Mesodermal cell (in vitro differentiated cells): ENCODE data around the gene CRKL.

Experiments
- H3K27ac ChIP-seq: 2 replicates; pipeline ENCODE4 v1.7.0; 2013; ENCODE audit warnings: mild to moderate bottlenecking, low read depth, low read length, moderate library complexity; ENCODE audit not compliant: severe bottlenecking
- H3K36me3 ChIP-seq: 2 replicates; pipeline ENCODE4 v1.7.1; 2013; ENCODE audit warnings: mild to moderate bottlenecking, low read length, moderate library complexity; ENCODE audit not compliant: control insufficient read depth, insufficient read depth
- H3K4me1 ChIP-seq: one replicate; pipeline ENCODE4 v1.7.1; 2013; ENCODE audit warnings: mild to moderate bottlenecking, low read length; ENCODE audit not compliant: insufficient read depth, control insufficient read depth, poor library complexity, severe bottlenecking
- H3K4me3 ChIP-seq: 2 replicates; pipeline ENCODE4 v1.7.0; 2013; ENCODE audit warnings: low read length, control low read depth, mild to moderate bottlenecking; ENCODE audit not compliant: insufficient read depth, poor library complexity, severe bottlenecking; ENCODE audit errors: extremely low read depth
- H3K9me3 ChIP-seq: 2 replicates; pipeline ENCODE4 v1.7.1; 2013; ENCODE audit warnings: mild to moderate bottlenecking, low read length, moderate library complexity; ENCODE audit not compliant: control insufficient read depth
- WGBS, 2 experiments: methylation state at CpG; one replicate each; pipeline ENCODE4 v1.1.5; 2013; ENCODE audit warnings: missing lambda C conversion rate in 2 of 2; ENCODE audit not compliant: insufficient coverage in 2 of 2; 5-methylcytosine and 5-hydroxymethylcytosine counted together

CRKL gene

DNA sequence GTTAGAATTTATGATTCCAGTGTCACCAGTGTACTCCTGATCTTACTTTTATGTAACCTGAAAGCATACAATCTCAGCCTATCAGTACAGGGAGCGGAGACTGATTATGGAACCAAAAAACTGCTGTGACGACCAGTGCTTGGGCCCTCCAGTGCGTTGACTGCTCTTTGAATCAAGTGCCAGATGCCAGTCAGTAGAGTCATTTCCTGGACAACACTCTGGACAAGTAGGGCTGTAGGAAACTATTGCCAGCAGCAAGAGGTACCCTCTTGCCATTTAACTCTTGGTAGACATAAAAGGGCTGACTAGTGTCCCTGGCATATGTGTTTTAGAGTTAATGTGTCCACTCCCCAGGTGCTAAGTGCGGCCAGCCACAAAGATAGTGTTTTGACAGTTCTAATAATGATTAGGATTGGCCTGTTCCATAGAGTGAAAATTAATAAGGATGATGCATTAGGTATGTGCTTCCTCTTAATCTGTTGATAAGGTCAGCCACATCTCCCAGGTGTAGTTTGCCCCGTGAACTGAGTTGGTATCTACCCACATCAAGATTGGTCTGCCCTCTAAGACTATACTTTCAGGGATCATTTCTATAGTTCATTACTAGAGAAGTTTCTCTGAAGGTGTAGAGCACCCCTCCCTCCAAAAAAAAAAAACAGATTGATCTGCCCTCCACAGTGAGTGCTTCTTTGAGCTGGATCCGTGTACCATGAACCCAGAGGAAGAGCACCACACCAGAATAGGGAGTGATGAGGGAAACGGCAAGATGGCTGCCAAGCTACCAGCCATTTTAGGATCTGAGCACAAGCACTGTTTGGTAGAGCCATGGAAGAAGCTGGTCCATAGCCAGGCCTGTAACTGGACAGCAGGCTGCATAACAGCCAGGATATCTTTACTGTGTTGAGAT, 29.1 kb downstream of the CRKL start:
- peaks cover 66% of the 10 kb centered on the region for H3K36me3 ChIP-seq

DNA sequence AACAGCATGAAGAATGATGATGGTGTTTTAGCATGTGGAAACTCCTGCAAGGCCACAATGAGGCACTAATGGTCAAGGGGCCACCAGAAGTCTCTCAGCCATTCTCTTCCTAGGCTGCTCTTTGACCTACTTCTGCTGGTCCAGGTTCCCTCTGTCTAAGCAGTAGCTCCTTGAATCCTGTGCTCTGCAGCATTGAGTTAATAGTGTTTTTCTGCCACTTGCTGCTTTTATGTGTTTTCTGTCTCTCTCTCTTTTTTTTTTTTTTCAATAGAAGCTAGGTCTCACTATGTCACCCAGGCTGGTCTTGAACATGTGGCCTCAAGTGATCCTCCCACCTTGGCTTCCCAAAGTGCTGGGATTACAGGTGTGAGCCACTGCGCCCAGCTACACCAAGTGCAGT, 29.8 kb downstream of the CRKL start:
- WGBS, 2 experiments: 90 to 100% methylated on average over 1 of the region's 1 CpG
- no peak overlapping the region for H3K4me3 ChIP-seq
- peaks cover 68% of the 10 kb centered on the region for H3K36me3 ChIP-seq
- H3K9me3 ChIP-seq: no peaks in the 10 kb centered on the region
- H3K4me1 ChIP-seq: peaks cover 37% of the 10 kb centered on the region
- no peak overlapping the region for H3K27ac ChIP-seq

More for the DNA sequence above, 29.1 kb downstream of the CRKL start:
- WGBS, 2 experiments: 89 to 97% methylated on average over 6 to 7 of the region's 7 CpGs
- Histone ChIP-seq H3K4me1 (peaks cover 37% of the 10 kb centered on the region), H3K4me3 (no peak overlapping the region), H3K27ac (no peak overlapping the region), H3K9me3 (no peaks in the 10 kb centered on the region)

DNA sequence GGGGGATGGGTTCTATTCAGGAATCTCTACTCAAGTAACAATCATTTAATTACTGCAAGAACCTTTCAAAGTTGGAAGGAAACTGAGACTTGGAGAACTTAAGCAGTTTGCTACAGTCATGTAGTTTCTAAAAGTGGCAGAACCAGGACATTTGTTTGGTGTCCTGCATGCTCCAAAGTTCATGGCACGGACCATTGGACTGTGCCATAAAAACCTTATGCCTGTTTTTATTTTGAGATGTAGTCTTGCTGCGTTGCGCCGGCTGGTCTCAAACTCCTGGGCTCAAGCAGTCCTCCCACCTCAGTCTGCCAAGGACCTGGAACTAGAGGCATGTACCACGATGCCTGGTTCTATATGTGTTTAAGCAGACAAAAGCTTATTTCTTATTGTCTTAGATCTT, 31.2 kb downstream of the CRKL start:
- Histone ChIP-seq H3K9me3 (no peaks in the 10 kb centered on the region), H3K4me1 (peaks cover 37% of the 10 kb centered on the region), H3K27ac (no peak overlapping the region), H3K36me3 (peaks cover 62% of the 10 kb centered on the region), H3K4me3 (no peak overlapping the region)
- WGBS, 2 experiments: 60 to 75% methylated on average over 3 to 4 of the region's 5 CpGs

DNA sequence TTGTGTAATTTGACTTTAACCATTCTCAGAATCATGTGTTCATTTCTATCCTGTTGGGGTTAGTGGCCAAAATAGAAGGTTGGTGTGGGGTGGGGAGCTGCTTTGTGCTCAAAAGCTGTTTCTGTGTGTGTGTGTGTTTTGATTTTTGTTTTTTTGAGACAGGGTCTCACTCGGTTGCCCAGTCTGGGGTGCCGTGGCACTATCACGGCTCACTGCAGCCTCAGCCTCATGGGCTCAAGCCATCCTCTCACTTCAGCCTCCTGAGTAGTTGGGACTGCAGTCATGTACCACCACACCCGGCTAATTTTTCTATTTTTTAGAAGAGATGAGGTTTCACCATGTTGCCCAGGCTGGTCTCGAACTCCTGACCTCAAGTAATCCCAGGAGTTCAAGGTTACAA, 31.8 kb downstream of the CRKL start:
- peaks cover 67% of the 10 kb centered on the region for H3K36me3 ChIP-seq
- 94 to 100% methylated on average over 3 to 5 of the region's 5 CpGs for WGBS, 2 experiments
- no peak overlapping the region for H3K27ac ChIP-seq
- no peaks in the 10 kb centered on the region for H3K9me3 ChIP-seq
- H3K4me1 ChIP-seq: peaks cover 37% of the 10 kb centered on the region
- no peak overlapping the region for H3K4me3 ChIP-seq

DNA sequence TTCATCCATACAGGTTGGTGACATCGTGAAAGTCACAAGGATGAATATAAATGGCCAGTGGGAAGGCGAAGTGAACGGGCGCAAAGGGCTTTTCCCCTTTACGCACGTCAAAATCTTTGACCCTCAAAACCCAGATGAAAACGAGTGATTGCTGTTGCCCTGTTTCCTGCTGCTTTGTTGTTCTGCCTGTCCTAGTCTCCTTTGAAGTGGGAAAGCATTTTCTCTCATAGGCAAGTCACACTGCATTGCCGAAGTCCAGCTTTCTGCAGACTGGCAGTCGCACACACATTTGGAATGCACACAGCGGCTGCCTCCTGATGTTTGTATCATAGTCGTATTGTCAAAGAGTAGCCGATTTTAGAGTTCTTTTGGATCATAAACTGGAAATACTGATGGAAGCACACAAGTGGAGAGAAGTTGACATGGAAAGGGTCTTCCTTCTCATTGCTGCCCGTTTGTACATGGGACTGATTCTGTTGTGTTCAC, 32.5 kb downstream of the CRKL start:
- H3K4me1 ChIP-seq: peaks cover 34% of the 10 kb centered on the region
- H3K4me3 ChIP-seq: no peak overlapping the region
- H3K9me3 ChIP-seq: no peaks in the 10 kb centered on the region
- H3K27ac ChIP-seq: peak overlapping the region; percentile 54
- peaks cover 73% of the 10 kb centered on the region for H3K36me3 ChIP-seq
- WGBS, 2 experiments: 90 to 96% methylated on average over 12 to 13 of the region's 13 CpGs

DNA sequence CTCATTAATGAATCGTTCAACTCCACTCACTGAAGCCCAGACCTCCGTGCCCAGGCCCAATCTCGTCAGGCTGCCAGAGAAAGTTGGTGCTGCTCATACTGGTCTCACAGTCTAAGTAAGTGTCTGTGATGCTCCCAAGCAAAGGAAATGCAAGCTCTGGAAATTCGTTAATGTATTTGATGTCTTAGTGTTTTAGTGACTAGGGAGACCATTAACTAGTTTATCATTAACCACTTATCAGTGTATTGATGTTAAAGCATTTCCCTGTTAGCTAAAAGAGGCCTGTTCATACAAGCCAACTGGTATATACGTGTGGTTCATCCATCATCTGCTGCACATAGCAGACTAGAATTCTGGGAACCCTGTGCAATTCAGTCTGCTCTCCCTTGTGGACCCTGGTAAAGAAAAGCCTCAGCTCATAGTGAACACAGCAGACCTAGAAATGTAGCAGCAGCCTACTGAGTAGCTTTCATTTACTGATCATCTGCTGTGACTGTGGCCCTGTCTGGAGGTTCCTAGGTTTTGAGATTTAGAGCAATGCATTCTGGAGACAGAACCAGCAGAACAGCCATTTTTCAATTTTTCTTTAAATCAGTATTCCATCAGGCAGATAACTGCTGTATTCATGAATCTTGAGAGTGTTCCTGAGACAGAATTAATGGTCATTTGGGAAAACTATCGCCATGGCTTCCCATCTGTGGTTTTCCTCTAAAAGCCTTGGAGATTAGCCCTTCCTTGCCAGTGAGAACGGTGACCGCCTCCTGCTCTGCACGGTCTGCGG, 34.1 kb downstream of the CRKL start:
- peaks cover 73% of the 10 kb centered on the region for H3K36me3 ChIP-seq
- no peak overlapping the region for H3K27ac ChIP-seq
- H3K9me3 ChIP-seq: no peaks in the 10 kb centered on the region
- no peak overlapping the region for H3K4me3 ChIP-seq
- WGBS, 2 experiments: 95 to 99% methylated on average over 7 to 9 of the region's 10 CpGs
- peaks cover 21% of the 10 kb centered on the region for H3K4me1 ChIP-seq

DNA sequence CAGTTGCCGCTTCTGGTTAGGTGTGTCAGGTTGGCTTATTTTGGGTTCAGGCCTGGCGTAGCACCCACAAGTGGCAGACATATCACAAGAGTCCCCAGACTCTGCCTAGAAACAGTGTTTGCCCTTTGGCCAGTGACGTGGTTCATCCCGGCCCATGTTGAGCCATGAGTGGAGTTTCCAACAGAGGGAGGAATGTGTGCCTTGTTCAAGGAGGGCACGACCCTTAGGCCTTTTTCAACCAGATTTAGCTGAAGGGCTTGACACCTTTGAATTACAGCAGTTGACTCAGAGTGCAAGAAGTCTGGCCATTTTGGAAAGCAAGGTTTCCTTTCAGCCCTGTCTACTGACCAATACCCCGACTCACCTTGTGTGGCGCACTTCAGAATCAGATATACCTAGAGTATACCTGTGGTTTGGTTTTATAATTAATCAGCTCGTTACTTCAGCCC, 34.7 kb downstream of the CRKL start:
- Histone ChIP-seq H3K27ac (no peak overlapping the region), H3K4me3 (no peak overlapping the region), H3K9me3 (no peaks in the 10 kb centered on the region), H3K36me3 (peaks cover 67% of the 10 kb centered on the region), H3K4me1 (peaks cover 20% of the 10 kb centered on the region)
- WGBS, 2 experiments: 94 to 96% methylated on average over 6 to 8 of the region's 8 CpGs

DNA sequence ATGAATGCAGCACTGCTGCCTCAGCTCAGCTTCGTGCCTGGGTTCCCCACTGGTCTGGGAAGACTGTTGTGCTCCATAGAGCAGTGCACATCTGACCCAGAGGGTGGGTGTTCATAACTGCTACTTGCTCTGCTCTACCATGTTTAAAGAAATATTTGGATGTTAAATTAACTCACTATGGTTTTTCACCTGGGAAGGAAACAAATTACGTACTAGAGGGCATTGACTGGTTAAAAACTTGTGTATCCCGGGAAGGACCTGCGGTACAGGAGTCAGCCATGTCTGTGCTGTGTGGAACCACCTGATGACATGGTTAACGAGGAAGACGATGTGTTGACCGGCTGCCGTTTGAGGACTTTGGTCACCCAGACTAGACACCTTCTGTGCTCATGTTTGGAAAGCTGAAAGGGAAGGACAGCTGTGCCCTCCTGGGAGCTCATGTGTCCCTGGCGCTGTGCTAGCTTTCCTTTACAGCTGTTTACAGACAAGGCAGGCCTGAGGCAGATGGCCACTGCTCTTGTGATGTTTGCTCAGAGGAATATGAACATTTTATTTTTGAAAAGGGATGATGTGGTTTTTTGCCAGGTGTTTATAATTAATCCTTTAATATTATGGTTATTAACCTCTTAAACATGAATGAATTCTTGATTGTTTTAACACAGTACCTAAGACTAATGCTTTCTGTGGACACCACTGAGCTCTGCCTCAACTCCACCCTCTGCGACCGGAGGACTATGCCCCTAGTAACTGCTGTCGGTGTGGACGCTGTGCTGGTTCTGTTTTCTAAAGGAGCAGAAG, 35.5 kb downstream of the CRKL start:
- no peak overlapping the region for H3K4me3 ChIP-seq
- H3K27ac ChIP-seq: no peak overlapping the region
- 92 to 97% methylated on average over 11 to 12 of the region's 13 CpGs for WGBS, 2 experiments
- peaks cover 22% of the 10 kb centered on the region for H3K4me1 ChIP-seq
- H3K9me3 ChIP-seq: no peaks in the 10 kb centered on the region
- peaks cover 60% of the 10 kb centered on the region for H3K36me3 ChIP-seq

DNA sequence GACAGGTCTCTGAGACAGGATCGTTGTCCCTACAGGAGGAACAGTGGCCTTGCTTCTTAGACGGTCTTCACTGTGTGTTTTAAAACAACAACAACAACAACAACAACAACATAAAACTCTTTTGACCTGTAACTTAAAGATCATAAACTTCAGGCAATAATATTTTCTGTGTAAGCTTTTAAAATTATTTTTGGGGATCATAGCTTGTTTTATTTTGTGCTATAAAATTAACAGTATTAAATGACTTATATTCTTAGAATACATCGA, 36.1 kb downstream of the CRKL start:
- Histone ChIP-seq H3K27ac (no peak overlapping the region), H3K4me3 (no peak overlapping the region), H3K9me3 (no peaks in the 10 kb centered on the region), H3K4me1 (peaks cover 19% of the 10 kb centered on the region), H3K36me3 (peaks cover 54% of the 10 kb centered on the region)
- WGBS, 2 experiments: 86 to 89% methylated on average over 1 to 3 of the region's 3 CpGs

DNA sequence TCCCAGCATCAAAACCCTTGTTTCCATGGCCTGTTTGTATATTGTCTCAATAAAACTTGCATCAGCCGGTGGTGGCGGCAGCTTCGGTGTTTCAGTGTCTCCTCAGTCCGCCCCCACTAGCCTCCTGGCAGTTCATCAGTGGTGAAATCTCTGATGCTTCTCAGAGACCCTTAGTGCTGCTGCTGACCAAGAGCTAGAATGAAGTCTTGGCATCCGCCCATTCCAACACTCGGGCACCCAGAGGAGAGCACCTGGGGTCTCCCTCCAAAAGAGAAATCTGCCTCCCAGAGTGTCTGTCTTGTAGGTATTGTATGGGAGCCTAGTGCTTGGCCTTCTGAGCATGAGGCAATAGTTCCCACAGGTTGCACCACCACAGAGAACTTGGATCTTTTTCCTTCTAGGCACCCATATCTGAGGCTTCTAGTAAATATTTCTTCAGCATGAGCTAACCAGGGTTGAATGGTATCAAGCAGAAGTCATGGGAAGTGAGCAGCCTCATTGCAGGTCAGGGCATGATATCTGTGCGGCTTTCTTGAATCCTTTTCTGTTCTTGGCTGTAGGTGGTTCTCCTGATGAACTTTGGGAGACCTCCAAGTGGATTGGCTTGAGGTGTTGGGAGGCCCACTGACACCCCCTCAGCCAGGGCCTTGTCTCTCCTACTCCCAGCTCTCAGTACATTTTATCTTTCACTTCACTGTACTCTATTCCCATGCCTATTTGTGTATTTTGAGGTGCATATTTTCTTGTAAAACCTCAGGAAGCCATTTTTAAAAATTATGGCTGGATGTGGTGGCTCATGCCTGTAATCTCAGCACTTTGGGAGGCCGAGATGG, 36.7 kb downstream of the CRKL start:
- 98 to 100% methylated on average over 5 of the region's 8 CpGs for WGBS, 2 experiments
- Histone ChIP-seq H3K9me3 (no peaks in the 10 kb centered on the region), H3K36me3 (peaks cover 48% of the 10 kb centered on the region), H3K4me3 (no peak overlapping the region), H3K27ac (no peak overlapping the region), H3K4me1 (peaks cover 18% of the 10 kb centered on the region)
